Medulla oblongata (tissue), 1 donor: Measurements from ENCODE around the gene KRT72.

Experiments used
- DNase-seq: peaks from one replicate; pipeline ENCODE4 v3.0.0-alpha.2; 2015; ENCODE audit errors: extremely low spot score

The KRT72 gene

DNA sequence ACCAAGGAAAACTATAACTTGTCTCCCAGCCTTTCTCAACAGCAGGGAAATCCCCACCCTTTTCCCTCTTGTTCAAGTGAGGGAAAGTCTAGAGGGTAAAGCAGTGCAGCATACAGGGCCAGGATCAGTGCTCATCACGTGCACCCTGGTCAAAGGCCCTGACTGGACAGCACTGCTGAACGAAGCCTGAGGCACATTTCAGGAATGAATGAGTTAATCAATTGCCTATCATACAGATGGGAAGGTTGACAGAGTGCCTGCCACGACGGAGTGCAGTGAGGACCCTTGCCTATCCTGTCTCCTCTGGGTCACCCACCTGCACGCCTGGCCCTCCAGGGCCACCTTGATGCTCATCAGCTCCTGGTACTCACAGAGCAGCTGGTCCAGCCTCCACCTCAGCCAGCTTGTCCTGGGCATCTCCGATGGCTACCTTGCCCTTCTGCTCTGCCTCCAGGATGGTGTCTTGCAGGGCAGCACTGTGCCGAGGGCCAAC, 28.8 kb upstream of the KRT72 start:
- no peak for DNase-seq

DNA sequence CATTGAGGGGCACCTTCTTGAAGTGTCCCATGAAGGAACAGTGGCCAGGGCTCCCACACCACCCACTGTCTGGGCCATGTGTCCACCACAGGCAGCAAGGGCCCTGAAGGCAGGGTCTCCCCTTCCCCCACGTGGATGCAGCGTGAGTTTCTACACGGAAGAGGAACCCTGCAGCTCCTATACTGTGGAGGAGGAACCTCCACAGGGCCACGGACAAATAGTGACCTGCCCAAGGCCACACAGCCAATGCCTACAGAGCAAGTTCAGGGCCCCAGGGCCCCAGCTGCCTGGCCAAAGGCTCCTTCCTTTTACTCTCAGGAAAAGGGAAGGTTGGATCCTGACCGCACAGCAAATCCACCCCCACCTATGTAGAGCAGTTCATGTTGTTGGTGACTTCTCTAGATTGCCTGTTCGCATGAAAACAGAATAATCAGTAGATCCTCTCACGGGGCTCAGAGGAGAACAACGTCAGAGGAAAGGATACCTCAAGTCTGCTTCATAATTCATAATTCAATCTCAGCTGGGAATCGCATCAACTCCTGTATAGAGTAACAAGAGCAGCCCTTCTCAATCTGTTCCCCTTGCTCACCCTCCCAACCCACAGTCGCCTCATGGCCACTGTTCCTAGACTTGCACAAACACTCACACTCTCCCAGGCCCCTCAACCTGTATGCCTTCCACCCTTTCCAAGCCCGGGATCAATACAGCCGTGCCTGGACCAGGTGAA, 28.2 kb upstream of the KRT72 start:
- no peak for DNase-seq

DNA sequence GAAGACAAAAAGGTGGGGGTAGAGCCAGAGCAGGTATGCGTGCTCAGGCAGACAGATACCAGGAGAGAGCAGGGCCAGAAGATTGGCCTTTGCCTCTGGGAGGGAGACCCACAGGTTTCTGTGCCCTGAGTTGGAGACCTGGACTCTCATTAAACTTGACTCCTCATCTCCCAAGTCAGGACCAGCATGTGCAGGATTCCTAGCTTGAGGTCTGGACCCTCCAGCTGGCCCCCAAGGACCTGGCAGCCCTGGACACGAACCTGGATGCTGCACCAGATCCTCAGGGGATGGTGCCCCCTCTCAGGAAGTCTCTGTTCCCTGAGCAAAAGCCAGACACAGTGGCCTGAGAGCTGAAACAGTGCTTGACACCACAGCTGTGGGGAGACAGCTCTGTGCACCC, 27.6 kb upstream of the KRT72 start:
- DNase-seq: no peak

DNA sequence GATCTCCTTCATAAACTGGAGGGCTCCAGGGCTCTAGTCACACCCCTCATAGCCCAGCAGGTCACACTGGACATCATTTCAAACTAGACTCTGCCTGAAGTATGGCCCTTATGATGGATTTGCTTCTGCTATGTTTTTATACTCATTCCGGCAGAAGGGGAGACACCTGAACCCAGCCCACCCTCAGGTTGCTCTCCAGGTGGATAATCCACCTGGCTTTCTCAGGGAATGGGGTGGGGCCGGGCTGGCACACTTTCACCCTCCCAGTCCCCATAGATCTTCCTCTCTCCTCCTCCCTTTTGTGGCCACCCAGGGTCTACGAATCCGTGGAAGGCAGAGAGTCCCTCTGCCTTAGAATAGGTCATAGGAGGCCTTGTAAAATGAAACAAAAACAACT, 26.8 kb upstream of the KRT72 start:
- no peak for DNase-seq

DNA sequence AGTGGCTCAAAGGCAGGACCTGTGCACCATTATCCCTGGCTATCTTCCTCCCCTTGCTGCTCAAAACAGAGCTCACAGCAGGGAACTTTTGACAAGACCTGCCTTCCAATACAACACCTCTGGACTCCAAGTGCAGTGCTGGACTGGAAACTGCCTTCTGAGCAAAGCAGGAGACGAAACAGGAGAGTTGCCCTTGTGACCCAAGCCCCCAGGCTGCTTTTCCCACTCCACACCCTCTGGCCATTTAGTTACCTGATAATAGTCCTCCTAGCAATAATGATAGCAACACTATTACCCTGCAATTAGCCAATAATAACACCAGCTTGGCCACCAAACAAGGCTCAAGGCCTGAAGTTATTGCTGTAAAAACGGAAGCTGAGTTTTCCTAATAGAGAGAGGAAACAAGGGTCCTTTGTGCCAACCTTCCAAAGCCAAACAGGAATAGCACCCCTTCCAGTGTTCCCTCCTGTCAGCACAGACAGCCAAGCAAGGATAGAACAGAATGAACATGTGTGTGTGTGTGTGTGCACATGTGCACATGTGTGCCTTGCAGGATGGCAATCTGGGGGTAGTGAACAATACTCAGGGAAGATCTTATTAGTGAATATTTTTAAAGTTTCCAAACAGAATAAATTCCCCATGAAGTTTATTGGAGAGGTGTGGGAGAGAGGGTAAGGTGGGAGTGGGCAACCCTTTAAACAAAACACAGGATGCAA, 26.3 kb upstream of the KRT72 start:
- no peak for DNase-seq

DNA sequence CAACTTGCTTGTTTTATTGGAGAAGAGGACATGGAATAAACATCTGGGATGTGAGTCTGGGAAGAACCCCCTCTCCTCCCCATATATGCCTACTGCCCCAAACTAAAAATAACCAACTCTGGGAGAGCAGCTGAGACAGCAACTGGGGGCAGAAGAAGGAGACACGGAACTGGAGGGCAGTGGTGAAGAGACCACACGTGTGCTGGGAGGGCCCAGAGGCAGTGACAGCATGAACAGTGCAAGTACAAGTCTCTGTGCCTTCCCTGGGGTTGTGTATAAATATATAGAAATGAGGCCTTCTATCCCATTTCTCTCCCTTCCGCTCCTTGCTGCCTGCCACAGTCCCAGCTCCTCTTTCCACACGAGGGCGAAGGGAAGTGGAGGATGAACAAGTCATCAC, 21.1 kb upstream of the KRT72 start:
- DNase-seq: no peak

DNA sequence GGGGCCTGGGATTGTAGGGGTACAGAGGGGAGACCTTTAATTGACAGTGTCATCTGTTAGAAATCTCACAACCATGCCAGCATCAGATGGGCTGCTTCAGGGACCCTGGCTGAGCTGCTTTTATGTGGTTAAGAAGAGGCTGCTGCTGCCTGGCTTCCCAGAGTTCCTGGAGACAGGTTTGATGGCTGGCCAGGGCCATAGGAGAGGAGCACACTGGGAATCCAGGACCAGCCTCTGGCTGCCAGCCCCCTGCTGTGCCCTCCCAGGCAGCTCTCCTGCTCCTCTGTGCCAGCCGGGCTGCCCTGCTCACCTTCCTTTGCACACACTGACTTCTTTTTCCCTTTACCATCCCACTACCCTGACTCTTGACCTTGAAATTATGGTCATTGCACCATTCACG, 17.6 kb upstream of the KRT72 start:
- no peak for DNase-seq

DNA sequence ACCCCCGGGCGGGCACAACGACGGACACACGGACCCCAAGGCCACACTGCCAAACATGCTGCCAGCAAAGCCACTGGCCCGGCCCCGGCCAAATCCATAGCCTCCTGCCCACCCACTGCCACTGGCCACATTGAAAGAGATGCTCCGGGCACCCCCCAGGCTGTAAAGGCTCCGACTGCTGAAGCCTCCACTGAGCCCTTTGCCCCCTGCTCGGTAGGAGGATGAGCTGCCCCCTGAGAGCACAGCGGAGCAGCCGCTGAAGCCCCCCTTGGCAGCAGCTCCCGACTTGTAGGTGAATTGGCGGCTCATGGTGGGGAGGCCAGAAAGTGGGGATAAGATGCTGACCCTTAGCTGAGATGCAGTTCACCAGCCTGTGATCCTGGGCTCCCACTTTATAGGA, 17.0 kb upstream of the KRT72 start, which contains the start of gene KRT73:
Gene KRT73 (minus strand): TSS at position 344 of the 400 bp plus-strand sequence. CDS start 35 bp downstream, at position 309.
- no peak for DNase-seq

DNA sequence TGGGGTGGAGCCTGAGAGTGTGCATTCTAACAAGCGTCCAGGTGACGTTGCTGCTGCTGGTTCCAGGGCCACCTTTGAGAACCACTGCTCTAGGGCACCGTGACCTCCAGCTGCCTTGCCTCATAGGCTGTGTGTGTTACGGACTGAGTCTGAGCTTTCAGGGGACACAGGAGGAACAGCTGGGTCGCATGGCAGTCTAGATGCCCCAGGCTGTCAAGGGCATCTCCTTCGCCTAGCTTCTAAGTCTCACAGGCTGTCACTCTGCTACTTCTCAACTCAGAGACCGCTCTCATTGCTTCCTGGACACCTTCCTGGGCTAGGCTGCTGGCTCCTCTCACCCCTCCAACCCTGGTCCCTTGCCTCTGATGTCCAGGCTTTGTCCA, 16.1 kb upstream of the KRT72 start:
- no peak for DNase-seq

DNA sequence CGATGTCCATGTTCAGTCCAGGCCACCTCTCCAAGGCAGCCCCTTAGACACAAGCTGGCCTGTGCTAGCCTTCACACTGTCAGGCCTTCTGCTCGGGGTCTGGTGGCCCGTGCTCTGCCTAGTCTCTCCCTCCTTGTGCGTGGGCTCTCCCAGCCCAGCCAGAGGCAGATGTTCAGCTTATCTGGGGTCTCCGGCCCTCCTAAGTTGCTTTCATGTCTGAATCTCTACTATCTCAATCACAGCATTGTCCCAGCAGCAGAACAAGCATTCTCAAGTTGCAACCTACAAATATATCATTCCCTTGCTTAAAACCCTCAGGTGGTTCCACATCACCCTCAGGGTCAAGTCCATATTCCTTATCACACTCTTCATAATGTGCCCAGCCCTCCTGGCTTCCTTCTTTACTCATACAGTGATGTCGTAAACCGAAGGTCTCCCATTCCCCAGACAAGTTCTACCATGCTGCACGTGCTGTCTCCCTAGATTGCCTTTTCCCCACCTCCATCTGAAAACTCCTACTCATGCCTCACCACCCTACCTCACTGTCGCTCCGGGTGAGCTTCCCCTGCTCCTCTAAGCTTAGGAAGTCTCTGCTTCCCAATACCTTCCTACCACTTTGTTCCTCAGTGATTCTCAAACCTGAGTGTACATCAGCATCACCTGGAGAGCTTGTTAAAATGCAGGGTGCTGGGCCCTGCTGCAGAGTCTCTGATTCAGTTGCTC, 15.6 kb upstream of the KRT72 start:
- DNase-seq: no peak

DNA sequence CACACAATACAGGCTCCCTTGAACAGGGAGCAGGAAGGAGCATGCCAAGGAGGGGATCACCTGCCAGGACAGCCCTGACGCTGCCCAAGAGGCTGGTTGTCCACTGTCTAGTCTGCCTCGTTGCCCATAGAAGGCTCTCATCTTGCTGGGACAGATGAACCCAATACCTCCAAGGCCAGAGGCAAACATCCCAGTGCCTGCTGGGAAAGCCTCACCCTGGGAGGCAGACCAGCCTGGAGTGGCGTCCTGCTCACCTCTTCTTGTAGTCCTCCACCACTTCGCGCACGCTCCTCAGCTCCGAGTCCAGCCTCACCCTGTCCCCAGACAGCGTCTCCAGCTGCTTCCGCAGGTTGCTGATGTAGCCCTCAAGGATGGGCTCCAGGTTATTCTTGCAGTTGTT, 14.6 kb upstream of the KRT72 start:
- DNase-seq: no peak

DNA sequence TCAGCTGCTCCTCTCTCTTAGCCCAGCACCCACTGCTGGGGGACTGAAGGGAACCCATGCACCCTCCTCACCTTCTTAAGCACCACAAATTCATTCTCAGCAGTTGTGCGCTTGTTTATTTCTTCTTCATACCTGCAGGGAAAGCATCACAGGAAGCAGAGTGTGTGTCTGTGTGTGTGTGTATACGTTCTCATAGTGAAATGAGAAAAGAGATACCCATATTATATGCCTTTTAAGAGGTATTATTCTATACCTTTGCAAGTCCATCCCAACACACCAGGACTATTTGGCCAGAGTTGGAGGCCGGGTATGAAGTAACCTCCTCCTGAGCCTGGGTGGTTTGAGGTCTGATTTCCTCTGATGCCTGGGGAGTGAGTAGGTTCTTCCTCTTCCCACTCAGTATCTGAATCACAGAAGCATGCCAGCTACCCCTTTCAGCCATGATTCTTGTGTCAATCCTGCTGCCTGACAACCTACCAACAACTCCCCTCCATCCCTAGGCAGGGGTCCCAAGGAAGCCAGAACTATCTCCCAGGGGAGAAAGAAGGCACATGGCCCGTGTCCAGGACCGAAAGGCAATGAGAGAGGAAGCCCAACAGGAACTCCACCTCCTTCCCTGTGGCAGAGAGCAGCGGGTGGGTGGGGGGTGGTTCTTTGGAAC, 14.1 kb upstream of the KRT72 start:
- no peak for DNase-seq

DNA sequence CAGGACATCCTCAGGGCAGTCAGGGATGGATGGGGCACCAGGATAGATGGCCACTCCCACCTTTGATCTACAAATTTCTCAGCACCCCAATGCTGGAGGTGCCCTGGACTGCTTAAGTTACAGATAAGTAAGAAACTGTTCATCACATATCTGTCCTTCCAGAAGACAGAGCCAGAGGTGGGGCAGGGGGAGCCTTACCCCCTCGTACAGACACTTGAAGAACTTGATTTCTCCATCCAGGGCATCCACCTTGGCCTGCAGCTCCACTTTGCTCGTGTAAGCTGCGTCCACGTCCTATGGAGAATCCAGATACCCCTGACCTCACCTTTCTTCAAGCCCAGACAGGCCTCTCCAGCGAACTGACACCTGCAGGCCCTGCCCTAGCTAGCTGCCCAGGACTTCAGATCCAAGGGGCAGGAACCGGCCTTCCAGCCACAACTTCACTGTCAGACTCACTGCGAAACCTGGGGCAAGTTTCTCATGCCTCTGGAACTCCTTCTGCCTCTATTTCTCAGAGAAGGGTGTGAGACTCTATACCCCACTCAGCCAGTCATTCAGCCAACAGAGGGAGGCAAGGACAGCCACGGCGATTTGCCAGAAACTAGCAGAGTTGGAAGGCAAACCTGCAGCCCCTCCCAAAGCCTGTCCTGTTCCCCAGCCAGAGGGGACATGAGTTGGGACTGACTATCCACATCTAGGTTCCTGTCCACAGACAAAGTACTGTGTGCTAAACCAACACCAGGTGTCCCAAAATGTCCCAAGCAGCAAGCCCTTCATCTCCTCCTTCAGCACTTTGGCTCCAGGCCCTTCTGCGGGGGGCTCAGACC, 13.3 kb upstream of the KRT72 start:
- no peak for DNase-seq

DNA sequence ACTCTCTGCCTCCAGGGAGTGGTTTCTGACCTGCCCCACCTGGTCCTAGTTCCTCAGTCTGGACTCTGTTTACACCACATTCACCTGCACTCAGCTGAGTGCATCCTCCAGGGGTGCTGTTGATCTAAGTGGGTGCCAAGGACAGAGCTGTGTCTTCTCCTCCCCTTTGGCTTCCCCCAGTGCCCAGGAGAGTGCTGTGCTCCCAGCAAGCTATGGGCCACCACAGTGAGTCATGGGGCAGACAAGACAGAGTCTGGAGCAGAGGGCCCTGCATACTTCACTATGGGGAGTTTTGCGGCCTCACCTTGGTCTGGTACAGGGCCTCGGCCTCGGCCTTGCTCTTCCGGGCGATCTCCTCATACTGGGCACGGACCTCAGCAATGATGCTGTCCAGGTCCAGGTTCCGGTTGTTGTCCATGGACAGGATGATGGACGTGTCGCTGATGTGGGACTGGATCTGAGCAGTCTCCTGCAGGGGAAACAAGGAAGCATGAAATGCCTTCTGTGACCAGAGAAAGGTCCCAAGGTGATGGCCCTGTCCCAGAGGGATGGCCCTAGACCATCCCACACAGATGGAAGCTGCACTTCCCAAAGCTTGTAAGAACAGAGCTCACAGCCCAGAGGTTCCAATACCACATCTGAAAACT, 12.2 kb upstream of the KRT72 start:
- no peak for DNase-seq

DNA sequence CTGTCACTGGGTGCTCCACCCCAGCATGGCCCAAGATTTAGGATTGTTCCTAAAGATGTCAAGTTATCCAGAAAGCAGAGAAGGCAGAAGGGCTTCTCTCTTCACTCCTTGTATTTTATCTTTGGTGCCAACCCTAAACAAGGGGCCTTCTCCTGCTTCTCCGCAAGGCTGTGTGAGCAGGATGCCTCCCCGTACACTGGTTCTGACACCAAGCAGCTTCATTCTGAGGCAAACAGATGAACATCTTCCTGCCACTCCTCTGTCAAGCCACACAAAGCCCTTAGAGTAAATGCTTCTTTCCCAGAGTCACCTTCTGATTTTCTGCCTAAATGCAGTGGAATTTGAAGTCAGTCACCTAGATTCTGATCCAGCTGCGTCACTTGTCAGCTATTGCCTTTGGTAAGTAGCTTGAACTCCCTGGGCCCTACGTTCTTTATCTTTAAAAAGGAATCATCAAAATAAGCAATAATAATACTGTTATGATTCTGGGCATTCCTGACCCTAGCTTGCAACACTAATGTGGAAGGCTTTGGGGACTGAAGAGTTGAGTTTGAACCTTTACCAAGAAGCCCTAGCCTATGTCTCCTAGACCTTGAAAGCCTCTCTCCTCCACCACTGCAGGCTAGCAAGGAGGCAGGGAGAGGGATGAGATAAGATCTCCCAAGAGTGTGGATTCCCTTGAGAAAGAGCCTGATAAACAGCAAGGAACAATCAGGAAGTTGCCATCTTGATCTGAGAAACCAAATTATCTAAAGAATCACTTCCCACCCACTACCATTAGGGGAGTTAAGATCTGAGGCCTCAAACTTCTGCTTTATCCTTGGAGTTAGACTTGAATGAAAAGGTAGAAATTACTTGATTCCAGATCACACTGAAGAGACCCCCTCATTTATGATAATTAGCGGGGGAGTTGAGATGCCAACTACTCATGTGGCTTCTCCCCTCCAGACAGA, 11.4 kb upstream of the KRT72 start:
- no peak for DNase-seq

DNA sequence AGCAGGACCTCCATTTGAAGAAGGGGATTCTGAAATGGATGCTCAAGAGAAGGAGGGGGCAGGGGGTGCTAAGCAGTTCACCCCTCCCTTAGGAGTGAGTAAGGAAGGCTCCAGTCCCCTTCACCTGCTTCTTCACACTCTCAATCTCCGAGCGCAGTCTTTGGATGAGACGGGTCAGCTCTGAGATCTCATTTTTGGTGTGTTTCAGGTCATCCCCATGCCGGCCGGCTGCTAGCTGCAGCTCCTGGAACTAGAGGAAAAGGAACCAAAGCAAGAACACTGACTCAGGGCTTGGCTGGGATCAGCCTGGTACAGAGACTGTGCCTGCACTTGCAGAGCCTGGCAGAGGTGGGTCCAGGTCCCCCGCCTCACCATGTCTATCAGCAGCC, 9.8 kb upstream of the KRT72 start:
- no peak for DNase-seq

DNA sequence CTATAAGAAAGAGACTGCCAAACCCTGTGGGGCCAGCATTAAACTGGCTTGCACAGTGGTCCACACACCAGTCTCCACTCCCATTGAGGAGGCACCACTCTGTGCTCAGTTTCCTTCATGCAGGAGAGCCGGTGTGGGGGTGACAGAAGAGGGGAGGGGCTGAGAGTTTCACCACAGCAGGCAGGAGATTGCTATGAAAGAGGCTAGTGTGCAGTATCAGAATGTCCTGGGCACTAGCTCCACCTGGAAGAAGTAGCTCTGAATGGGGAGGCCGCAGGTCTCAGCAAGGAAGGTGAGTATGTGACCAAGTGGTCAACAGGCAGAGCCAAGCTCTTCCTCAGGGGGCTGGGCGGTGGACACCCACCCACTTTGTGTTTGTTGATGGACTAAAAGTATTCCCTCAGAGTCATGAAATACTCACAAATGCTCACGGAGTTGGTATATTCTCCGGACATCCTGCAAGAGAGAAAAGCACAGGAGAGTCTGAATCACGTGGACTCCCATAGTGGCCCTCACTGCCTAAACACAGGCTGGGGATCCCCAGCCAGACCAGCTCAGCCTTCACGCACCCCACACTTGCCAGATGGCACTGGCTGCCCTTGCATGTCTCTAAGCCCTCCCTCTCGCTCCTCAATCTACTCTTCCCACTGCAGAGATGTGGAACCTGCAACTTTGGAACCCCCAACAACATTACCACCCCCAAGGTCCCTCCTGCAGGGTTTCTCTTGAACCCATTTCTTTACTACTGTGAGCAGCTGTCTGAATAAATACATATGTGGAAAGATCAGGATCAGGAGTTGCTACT, 7.8 kb upstream of the KRT72 start:
- no peak for DNase-seq

DNA sequence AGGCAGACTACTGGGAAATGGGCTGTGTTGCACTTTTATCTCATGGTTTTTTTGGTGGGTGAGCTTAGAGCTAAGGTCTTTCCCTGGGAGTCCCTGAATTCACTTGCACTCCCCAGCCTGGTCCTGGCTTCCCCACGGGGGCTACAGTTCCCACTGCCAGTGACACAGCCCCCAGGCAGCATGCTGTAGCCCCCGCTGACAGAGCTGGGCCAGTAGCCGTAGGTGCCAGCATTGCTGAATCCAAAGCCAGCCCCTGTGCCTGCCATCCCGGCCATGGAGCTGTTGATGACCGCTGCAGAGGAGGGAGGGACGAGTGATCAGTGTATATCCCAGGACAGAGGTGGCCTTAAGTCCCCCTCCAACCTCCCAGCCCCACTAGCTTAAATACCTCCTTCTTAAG, 6.9 kb upstream of the KRT72 start:
- DNase-seq: no peak

DNA sequence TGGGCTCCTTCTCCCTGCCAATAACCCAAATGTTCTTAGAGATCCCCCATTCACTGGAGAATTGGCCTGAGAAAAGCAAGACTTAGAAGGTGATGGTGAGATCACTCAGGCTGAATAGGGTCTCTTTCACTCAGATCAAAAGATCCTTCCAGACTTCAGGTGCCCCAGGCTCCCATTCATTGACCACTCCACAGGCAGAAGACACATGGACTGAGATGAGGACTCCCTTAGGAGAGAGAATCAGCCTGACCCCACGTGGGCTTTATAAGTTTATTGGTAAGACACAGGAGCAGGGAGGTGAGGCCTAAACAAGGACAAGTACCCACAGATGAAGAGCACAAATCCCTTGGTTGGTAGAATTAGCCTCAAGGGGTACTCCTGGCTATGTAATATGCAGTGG, 6.1 kb upstream of the KRT72 start:
- DNase-seq: no peak
